GM10266 (cell line): ENCODE data around the gene SLC25A14.

ENCODE experiments used
- DNase-seq: peaks from one replicate; pipeline ENCODE4 v3.0.0; 2012; ENCODE audit errors: extremely low spot score
- TF ChIP-seq, protein P1 (sequence below): IDR thresholded peaks from 2 replicates; pipeline ENCODE4 v1.5.1; 2012; ENCODE audit warnings: mild to moderate bottlenecking, low read depth; ENCODE audit not compliant: control insufficient read depth, insufficient read depth; ENCODE audit errors: missing control alignments

The SLC25A14 gene

DNA sequence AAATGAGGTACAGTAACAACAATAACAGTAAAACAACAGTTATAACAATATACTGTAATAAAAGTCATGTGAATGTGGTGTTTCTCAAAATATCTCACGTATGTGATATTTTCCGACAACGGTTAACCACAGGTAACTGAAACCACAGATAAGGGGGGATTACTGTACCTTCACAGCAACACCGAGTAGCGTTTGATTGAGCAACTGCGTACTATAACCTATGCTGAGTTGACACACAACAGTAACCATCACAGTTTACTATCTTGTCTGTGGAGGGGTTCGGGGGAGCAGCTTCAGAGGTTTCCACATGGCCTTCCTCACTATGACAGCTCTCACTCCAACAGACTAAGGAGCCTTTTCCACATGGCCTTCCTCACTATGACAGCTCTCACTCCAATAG is 75.5 kb downstream of the SLC25A14 start:
- no peak for DNase-seq
- TF ChIP-seq, protein P1, sequence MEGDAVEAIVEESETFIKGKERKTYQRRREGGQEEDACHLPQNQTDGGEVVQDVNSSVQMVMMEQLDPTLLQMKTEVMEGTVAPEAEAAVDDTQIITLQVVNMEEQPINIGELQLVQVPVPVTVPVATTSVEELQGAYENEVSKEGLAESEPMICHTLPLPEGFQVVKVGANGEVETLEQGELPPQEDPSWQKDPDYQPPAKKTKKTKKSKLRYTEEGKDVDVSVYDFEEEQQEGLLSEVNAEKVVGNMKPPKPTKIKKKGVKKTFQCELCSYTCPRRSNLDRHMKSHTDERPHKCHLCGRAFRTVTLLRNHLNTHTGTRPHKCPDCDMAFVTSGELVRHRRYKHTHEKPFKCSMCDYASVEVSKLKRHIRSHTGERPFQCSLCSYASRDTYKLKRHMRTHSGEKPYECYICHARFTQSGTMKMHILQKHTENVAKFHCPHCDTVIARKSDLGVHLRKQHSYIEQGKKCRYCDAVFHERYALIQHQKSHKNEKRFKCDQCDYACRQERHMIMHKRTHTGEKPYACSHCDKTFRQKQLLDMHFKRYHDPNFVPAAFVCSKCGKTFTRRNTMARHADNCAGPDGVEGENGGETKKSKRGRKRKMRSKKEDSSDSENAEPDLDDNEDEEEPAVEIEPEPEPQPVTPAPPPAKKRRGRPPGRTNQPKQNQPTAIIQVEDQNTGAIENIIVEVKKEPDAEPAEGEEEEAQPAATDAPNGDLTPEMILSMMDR, result no peak

DNA sequence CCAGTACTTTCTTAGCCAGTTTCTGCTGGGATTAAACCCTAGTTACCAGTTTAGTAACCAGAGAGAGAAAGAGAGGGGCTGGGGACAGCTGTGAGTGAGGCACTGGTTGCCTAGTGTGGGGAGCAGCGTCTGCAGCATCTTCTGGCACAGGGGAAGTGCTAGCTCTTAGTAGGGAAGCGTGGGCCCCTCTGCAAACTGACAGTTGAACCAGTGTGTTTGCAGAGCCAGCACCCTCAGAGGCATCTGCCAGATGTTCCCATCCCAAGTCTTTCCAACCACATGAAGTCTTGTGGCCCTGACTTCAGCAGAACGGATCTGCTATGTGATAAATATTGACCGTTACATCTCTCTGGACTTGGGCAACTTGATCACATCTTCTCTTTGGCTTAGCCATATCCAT is 77.1 kb downstream of the SLC25A14 start:
- no peak for DNase-seq
- TF ChIP-seq, protein P1, result no peak

DNA sequence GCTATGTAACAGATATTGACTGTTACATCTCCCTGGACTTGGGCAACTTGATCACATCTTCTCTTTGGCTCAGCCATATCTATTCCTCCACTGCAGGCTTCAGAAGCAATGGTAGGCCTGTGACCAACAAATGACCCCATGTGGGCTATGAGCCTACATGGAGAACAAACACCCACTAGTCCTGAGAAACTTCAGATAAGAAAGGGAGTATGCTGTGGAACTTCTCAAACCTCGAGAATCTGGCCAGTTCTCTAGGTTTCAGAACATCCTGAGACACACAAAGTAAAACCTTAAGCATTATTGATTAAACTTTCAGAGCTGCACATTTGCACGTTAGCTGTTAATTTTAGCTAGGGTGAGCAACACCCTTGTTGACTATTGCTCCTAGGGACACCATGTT is 78.3 kb downstream of the SLC25A14 start:
- TF ChIP-seq, protein P1, result no peak
- DNase-seq, result no peak

DNA sequence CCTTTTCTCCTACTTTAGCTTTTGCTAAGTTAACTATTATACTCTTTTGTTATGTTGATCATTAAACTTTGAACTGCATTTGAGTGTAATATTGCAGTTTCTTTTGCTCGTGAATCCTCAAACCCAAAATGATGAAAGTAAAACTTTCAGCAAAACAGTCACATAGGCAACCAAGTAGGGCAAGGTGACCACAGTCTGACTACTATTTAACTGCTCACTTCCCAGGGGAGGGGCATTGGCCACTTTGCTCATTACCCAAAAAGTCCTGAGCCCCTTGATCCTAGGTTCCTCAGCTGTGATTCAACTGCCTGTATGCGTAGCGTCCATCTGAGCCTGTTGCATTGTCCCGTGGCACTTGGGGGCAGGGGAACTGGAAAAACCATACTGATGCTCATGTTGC is 79.0 kb downstream of the SLC25A14 start:
- TF ChIP-seq, protein P1, result no peak
- no peak for DNase-seq

DNA sequence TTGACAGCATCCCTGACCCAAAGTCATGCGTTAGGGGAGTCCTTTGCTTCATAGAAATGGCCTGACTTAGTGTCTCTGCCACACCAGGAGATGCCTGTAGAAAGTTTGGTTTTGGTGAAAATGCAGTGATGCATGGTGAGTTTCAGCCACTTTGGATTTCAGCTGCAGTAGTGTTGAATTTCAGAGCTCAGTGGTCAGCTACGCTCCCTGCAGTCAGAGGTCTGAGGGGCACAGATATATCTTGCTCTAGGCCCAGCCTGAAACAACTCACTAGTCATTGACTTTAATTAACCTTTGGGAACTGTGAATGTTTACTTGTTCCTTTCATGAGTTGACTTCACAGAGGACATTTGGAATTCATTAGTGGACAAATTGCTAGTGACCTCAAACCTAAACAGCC is 79.5 kb downstream of the SLC25A14 start:
- DNase-seq, result no peak
- TF ChIP-seq, protein P1, result no peak
